GM23248 (cell line): ENCODE results near the gene USP31. TPM values are rescaled to one million over a fixed set of nuclear protein-coding genes. Genes with fewer than 3 reads are reported as not detected.
A peak's percentile ranks its signal among the peaks of the same experiment; 100 is the strongest.

Experiments used
- DNase-seq: peaks from one replicate; pipeline ENCODE4 v3.0.0-alpha.2; 2015
- H2AFZ ChIP-seq: fragments of 200-600 bp; sonication (generic); 2 replicates; pipeline ENCODE4 v1.6.1; 2016; ENCODE audit warnings: antibody characterized with exemption
- H3F3A ChIP-seq: fragments of 200-600 bp; sonication (generic); 2 replicates; pipeline ENCODE4 v1.6.1; 2016; ENCODE audit warnings: mild to moderate bottlenecking, antibody characterized with exemption, mixed run types; ENCODE audit not compliant: insufficient read depth
- H3K27ac ChIP-seq: fragments of 200-600 bp; sonication (generic); 2 replicates; pipeline ENCODE4 v1.5.1; 2016; ENCODE audit warnings: mild to moderate bottlenecking
- H3K27me3 ChIP-seq: fragments of 200-600 bp; sonication (generic); replicated peaks from 2 replicates; pipeline ENCODE4 v1.6.1; 2016; ENCODE audit warnings: mild to moderate bottlenecking; ENCODE audit not compliant: insufficient read depth
- H3K36me3 ChIP-seq: fragments of 200-600 bp; sonication (generic); 2 replicates; pipeline ENCODE4 v1.6.1; 2016; ENCODE audit warnings: low read depth, mild to moderate bottlenecking
- H3K4me1 ChIP-seq: fragments of 200-600 bp; sonication (generic); 2 replicates; pipeline ENCODE4 v1.6.1; 2016; ENCODE audit warnings: mild to moderate bottlenecking; ENCODE audit not compliant: insufficient read depth
- H3K4me2 ChIP-seq: fragments of 200-600 bp; sonication (generic); one replicate; pipeline ENCODE4 v1.6.1; 2016; ENCODE audit warnings: mild to moderate bottlenecking; ENCODE audit not compliant: unreplicated experiment
- H3K4me3 ChIP-seq: fragments of 200-600 bp; sonication (generic); 2 replicates; pipeline ENCODE4 v1.5.1; 2016; ENCODE audit warnings: mild to moderate bottlenecking
- H3K79me2 ChIP-seq: fragments of 200-600 bp; sonication (generic); 2 replicates; pipeline ENCODE4 v1.6.1; 2016; ENCODE audit warnings: mild to moderate bottlenecking; ENCODE audit not compliant: insufficient read depth
- H3K9ac ChIP-seq: fragments of 200-600 bp; sonication (generic); 2 replicates; pipeline ENCODE4 v1.6.1; 2016; ENCODE audit warnings: mild to moderate bottlenecking
- H3K9me2 ChIP-seq: fragments of 200-600 bp; sonication (generic); 2 replicates; pipeline ENCODE4 v1.6.1; 2016; ENCODE audit warnings: mixed run types, mild to moderate bottlenecking, moderate library complexity; ENCODE audit not compliant: insufficient read depth
- H3K9me3 ChIP-seq: fragments of 200-600 bp; sonication (generic); one replicate; pipeline ENCODE4 v1.6.1; 2017; ENCODE audit warnings: low read depth
- H4K20me1 ChIP-seq: fragments of 200-600 bp; sonication (generic); 2 replicates; pipeline ENCODE4 v1.6.0; 2016; ENCODE audit not compliant: insufficient read depth
- EZH2 ChIP-seq: fragments of 200-600 bp; sonication (generic); IDR thresholded peaks from 2 replicates; pipeline ENCODE4 v1.6.1; 2018; ENCODE audit warnings: antibody characterized with exemption, mild to moderate bottlenecking; ENCODE audit not compliant: insufficient read depth, poor library complexity, severe bottlenecking
- EZH2phosphoT487 ChIP-seq: fragments of 200-600 bp; sonication (generic); IDR thresholded peaks from 2 replicates; pipeline ENCODE4 v1.6.1; 2018; ENCODE audit warnings: antibody characterized with exemption, moderate library complexity, mild to moderate bottlenecking, low read depth; ENCODE audit not compliant: insufficient read depth
- whole genome bisulfite sequencing, 2 experiments: methylation state at CpG; one replicate each; pipeline ENCODE4 v1.1.6; 2015 to 2017; ENCODE audit warnings: low lambda C conversion rate in 2 of 2, low coverage in 1 of 2; ENCODE audit errors: missing lambda C conversion rate in 2 of 2; 5-methylcytosine and 5-hydroxymethylcytosine counted together
- in situ Hi-C: fragments of 300-500 bp; cut with MboI; formaldehyde crosslinking; loops from 2 replicates; pipeline ENCODE4 v1.15.0; 2020
- polyA plus RNA-seq: library from polyadenylated mRNA; unstranded; fragments of >200 nt; fragmentation: Nextera tagmentation; extraction: Ambion mirVana; gene quantifications from 2 replicates; pipeline ENCODE4 v1.2.1, GENCODE V29; 2016
- total RNA-seq: library from RNA; depleted of rRNA; stranded (reverse); fragments of >200 nt; shearing (Covaris generic); gene quantifications from 2 replicates; pipeline ENCODE4 v1.2.3, GENCODE V29; 2014

USP31 gene
- total and polyA plus RNA-seq, 2 experiments from 2014 or later = 0.88 to 6.6 TPM

DNA sequence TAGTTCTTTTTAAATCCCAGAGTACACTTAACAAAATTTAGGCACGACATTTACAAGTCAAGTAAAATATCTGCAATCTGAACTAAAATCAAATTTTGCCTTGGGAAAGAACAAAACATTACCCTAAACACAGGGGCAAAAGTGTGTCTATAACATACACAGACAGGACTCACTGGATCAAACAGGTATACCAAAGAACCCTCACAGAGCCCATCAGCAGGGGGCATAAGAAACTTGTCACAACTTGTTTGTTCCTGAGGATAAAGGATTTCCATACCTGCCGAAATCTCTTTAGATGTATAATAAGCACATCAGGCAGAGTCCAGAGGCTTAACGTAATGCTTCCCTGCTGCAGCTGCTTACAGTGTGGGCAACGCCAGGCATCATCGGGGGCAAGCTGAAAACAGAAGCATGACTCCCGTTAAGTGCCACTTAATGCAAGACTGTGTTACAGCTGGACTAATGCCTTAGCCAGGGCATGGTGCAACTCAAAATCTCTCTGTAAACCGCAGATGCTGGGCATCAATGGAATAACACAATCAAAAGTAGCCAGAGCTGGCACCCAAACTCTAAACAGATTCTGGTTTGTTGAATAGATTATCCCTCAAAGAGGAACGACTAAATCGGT is 67.0 kb downstream of the USP31 start:
- H3K9me2 ChIP-seq = no peaks in the 10 kb centered on the region
- no peaks in the 10 kb centered on the region for H4K20me1 ChIP-seq
- no peak for TF ChIP-seq EZH2phosphoT487
- TF ChIP-seq EZH2 = no peak
- H3K9ac ChIP-seq = no peak overlapping the region
- WGBS, 2 experiments = 66% methylated on average over 9 of the region's 9 CpGs
- H3K36me3 ChIP-seq = peaks cover 11% of the 10 kb centered on the region; the same call in 1 of the 2 replicates
- H3F3A ChIP-seq = peaks cover 20% of the 10 kb centered on the region
- no peaks in the 10 kb centered on the region for H3K9me3 ChIP-seq
- no peaks in the 10 kb centered on the region for H3K79me2 ChIP-seq
- peaks cover 13% of the 10 kb centered on the region for H3K4me1 ChIP-seq
- peak; percentile 19 for DNase-seq
- H3K27ac ChIP-seq = peak overlapping the region; percentile 72
- H3K4me2 ChIP-seq = no peak overlapping the region
- no peak overlapping the region for H3K4me3 ChIP-seq
- no peak overlapping the region for H2AFZ ChIP-seq
- no peaks in the 10 kb centered on the region for H3K27me3 ChIP-seq
- in situ Hi-C loops = no loop called here

DNA sequence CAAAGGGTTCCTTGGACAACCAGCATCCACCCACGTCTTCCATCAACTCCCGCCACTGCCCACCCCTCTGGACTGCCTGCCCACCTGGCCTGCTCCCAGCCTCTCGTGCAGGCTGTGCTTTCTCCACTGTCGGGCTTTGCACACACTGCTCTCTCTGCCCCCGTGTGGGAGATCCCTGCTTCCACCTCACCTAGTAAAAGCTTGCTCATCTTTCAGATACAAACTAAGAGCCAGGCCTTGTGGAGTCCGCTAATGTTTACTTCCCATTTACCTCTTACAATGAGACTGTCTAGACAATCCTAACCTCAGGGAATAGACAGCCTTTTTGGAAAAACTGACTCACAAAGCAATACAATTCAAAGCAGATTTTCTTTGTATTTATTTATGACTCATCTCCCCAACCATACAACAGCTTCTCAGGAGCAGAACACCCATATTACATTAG is 67.6 kb downstream of the USP31 start:
- WGBS, 2 experiments = 8 to 15% methylated on average over 6 of the region's 6 CpGs
- Histone ChIP-seq H3K4me2 (peak overlapping the region; percentile 47), H3K4me1 (peaks cover 13% of the 10 kb centered on the region), H3K9me2 (no peaks in the 10 kb centered on the region), H3F3A (peaks cover 20% of the 10 kb centered on the region), H3K9ac (peak overlapping the region; percentile 29), H3K9me3 (no peaks in the 10 kb centered on the region), H3K27me3 (no peaks in the 10 kb centered on the region), H3K36me3 (peaks cover 7% of the 10 kb centered on the region; the same call in 1 of the 2 replicates), H3K27ac (peak overlapping the region; percentile 72), H4K20me1 (no peaks in the 10 kb centered on the region), H3K79me2 (no peaks in the 10 kb centered on the region), H3K4me3 (no peak overlapping the region), H2AFZ (no peak overlapping the region)
- TF ChIP-seq EZH2phosphoT487 (no peak), EZH2 (no peak)
- DNase-seq = peak; percentile 91
- in situ Hi-C loops = no loop called here

DNA sequence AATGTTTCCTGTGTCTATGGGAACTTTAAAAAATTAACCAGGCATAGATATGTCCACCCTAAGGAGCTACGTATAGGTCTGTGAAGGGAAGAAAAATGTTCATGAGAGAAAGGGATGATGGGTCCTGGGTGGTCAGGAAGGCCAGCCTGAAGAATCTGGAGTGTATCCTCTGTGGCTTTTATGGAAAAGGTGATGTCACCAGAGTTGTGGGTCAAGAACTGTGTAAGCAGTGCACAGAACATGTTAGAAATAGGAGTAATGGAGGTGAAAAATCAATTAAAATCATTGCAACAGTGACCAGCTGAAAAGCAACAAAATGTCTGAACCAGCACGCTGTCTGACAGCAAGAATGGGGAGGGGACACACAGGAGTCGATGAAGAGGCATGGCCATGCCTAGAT is 68.5 kb downstream of the USP31 start:
- 98 to 100% methylated on average over 3 of the region's 3 CpGs for WGBS, 2 experiments
- H4K20me1 ChIP-seq = no peaks in the 10 kb centered on the region
- peaks cover 20% of the 10 kb centered on the region for H3F3A ChIP-seq
- peaks cover 4% of the 10 kb centered on the region; the same call in 1 of the 2 replicates for H3K36me3 ChIP-seq
- no peaks in the 10 kb centered on the region for H3K79me2 ChIP-seq
- no peak overlapping the region for H3K4me3 ChIP-seq
- H3K9ac ChIP-seq = no peak overlapping the region
- H3K9me3 ChIP-seq = no peaks in the 10 kb centered on the region
- no peak overlapping the region for H3K27ac ChIP-seq
- no peaks in the 10 kb centered on the region for H3K27me3 ChIP-seq
- in situ Hi-C loops = no loop called here
- H3K4me2 ChIP-seq = no peak overlapping the region
- DNase-seq = peak; percentile 4
- H3K4me1 ChIP-seq = peaks cover 13% of the 10 kb centered on the region
- no peak overlapping the region for H2AFZ ChIP-seq
- TF ChIP-seq EZH2phosphoT487 (no peak), EZH2 (no peak)
- no peaks in the 10 kb centered on the region for H3K9me2 ChIP-seq

DNA sequence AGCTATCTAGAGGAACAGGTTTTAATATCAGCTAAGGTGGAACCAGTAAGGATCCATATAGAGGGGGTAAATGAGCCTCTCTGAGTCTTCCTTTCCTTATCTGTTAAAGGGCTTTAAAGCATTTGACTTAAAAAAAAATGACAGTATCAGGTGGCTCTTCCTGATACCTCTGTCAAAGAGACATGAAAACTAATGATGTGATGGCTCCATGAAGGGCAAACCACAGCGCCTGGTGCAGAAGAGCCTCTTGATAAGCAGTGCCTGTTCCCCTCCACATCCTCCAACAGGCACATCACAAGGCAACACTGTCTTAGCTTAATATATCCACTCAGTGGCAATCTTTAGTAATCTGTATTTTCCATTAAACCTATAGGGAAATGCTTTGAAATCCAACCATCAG is 68.9 kb downstream of the USP31 start:
- no peak overlapping the region for H3K4me2 ChIP-seq
- no peaks in the 10 kb centered on the region for H4K20me1 ChIP-seq
- no peaks in the 10 kb centered on the region for H3K79me2 ChIP-seq
- 95 to 100% methylated on average over 1 of the region's 1 CpG for WGBS, 2 experiments
- no peak overlapping the region for H3K9ac ChIP-seq
- H3K9me2 ChIP-seq = no peaks in the 10 kb centered on the region
- no peaks in the 10 kb centered on the region for H3K27me3 ChIP-seq
- in situ Hi-C loops = no loop called here
- peaks cover 13% of the 10 kb centered on the region for H3K4me1 ChIP-seq
- H3K36me3 ChIP-seq = peaks cover 4% of the 10 kb centered on the region; the same call in 1 of the 2 replicates
- no peak overlapping the region for H3K4me3 ChIP-seq
- no peaks in the 10 kb centered on the region for H3K9me3 ChIP-seq
- no peak overlapping the region for H3K27ac ChIP-seq
- H2AFZ ChIP-seq = no peak overlapping the region
- DNase-seq = no peak
- TF ChIP-seq EZH2phosphoT487 (no peak), EZH2 (no peak)
- peaks cover 20% of the 10 kb centered on the region for H3F3A ChIP-seq
